Natural killer cell (primary cell): ENCODE measurements around the gene SH3GLB1. TPM values are rescaled to one million over a fixed set of nuclear protein-coding genes. Genes with fewer than 3 reads are reported as not detected.
"Not testable (repeated sequence)": the region's sequence is repeated elsewhere in the genome, so short reads cannot be mapped to it uniquely, and the experiment has no call there.

Experiments used
- ATAC-seq, 3 donors: fragments of 150-1000 bp in 2 of 3; fragments of 200-7000 bp in 1 of 3; cut with Tn5 transposase; 1 replicate in 1 of 3; 2 replicates in 2 of 3; pipeline ENCODE4 v1.10.0; 2021; ENCODE audit warnings: mild to moderate bottlenecking in 2 of 3, moderate library complexity in 2 of 3
- DNase-seq, 2 donors: peaks; one replicate each; pipeline versions ENCODE4 v3.0.0 to v3.0.0-alpha.2; 2013 to 2021; ENCODE audit warnings: mixed read lengths in 1 of 2
- H3K27ac ChIP-seq: one replicate; pipeline ENCODE4 v1.5.1; 2013; ENCODE audit warnings: mild to moderate bottlenecking, low read length
- H3K27me3 ChIP-seq: one replicate; pipeline ENCODE4 v1.6.1; 2013; ENCODE audit warnings: low read length; ENCODE audit not compliant: control insufficient read depth, insufficient read depth
- H3K36me3 ChIP-seq: one replicate; pipeline ENCODE4 v1.6.1; 2013; ENCODE audit warnings: low read length; ENCODE audit not compliant: control insufficient read depth, insufficient read depth
- H3K4me1 ChIP-seq: one replicate; pipeline ENCODE4 v1.6.1; 2013; ENCODE audit warnings: low read length; ENCODE audit not compliant: control insufficient read depth, insufficient read depth
- H3K4me3 ChIP-seq: one replicate; pipeline ENCODE4 v1.5.1; 2013; ENCODE audit warnings: low read length
- H3K9me3 ChIP-seq: one replicate; pipeline ENCODE4 v1.6.1; 2013; ENCODE audit warnings: low read length; ENCODE audit not compliant: control insufficient read depth, insufficient read depth
- H3K27ac Mint-ChIP-seq, 2 donors: one replicate each; pipeline ENCODE4 v1.8.0; 2022; ENCODE audit warnings: mild to moderate bottlenecking in 2 of 2, mixed read lengths in 2 of 2, moderate library complexity in 1 of 2
- H3K27me3 Mint-ChIP-seq, 2 donors: one replicate each; pipeline ENCODE4 v1.8.0; 2022; ENCODE audit warnings: low read depth in 2 of 2, mixed read lengths in 2 of 2
- H3K36me3 Mint-ChIP-seq: one replicate; pipeline ENCODE4 v1.8.0; 2022; ENCODE audit warnings: mixed read lengths
- H3K4me1 Mint-ChIP-seq, 2 donors: one replicate each; pipeline ENCODE4 v1.8.0; 2022; ENCODE audit warnings: mixed read lengths in 2 of 2
- H3K4me3 Mint-ChIP-seq: one replicate; pipeline ENCODE4 v1.8.0; 2022; ENCODE audit warnings: mild to moderate bottlenecking, moderate library complexity, mixed read lengths
- H3K9me3 Mint-ChIP-seq, 2 donors: one replicate each; pipeline ENCODE4 v1.8.0; 2022; ENCODE audit warnings: mixed read lengths in 2 of 2
- CTCF ChIP-seq: fragments of 200-600 bp; IDR thresholded peaks from one replicate; pipeline ENCODE4 v1.8.0; 2022; ENCODE audit warnings: antibody characterized with exemption
- WGBS: methylation state at CpG from one replicate; pipeline ENCODE4 v1.1.7; 2013; ENCODE audit warnings: missing lambda C conversion rate; ENCODE audit not compliant: insufficient coverage; 5-methylcytosine and 5-hydroxymethylcytosine counted together
- intact Hi-C: fragments of 100-400 bp; cut with micrococcal nuclease; formaldehyde crosslinking; loops from one replicate; pipeline ENCODE4 v1.14.2; 2022
- total RNA-seq, 4 donors: library from RNA; stranded (reverse); fragments of 120-200 nt in 1 of 4; gene quantifications; one replicate each; pipeline versions ENCODE4 v1.2.3 to v1.2.4, GENCODE V29; 2013 to 2022

The SH3GLB1 gene
- total RNA-seq, 3 donors from 2014 or later (not counting 1 experiment from before 2014, with no cell fraction given) = 98.1 to 114 (median 109) TPM

GRCh38 chr1:86701731-86702130 lies 2.6 kb upstream of the SH3GLB1 start:
- DNase-seq = no peak
- Histone ChIP-seq H3K27me3 (no peaks in the 10 kb centered on the region), H3K27ac (no peak overlapping the region), H3K9me3 (no peaks in the 10 kb centered on the region), H3K4me1 (no peaks in the 10 kb centered on the region), H3K4me3 (no peak overlapping the region), H3K36me3 (no peaks in the 10 kb centered on the region)
- ATAC-seq = no peak
- peak overlapping the region in 1 of 2 donors; percentile 99 for H3K27ac Mint-ChIP-seq
- intact Hi-C loops = loop anchor here (10.0 kb wide), 2 partner anchors 633 to 1983 kb away; partner anchors contain the start of gene PKN2
- no peak for TF ChIP-seq CTCF
- H3K4me3 Mint-ChIP-seq = peak overlapping the region; percentile 64
- H3K36me3 Mint-ChIP-seq = no peaks in the 10 kb centered on the region
- peaks cover 40 to 41% of the 10 kb centered on the region in 2 donors for H3K4me1 Mint-ChIP-seq
- H3K27me3 Mint-ChIP-seq = no peaks in the 10 kb centered on the region
- 88% methylated on average over 1 of the region's 1 CpG for WGBS
- H3K9me3 Mint-ChIP-seq = no peaks in the 10 kb centered on the region

GRCh38 chr1:86702954-86703494 lies 1.4 kb upstream of the SH3GLB1 start:
- H3K9me3 ChIP-seq, H3K4me1 ChIP-seq, ATAC-seq, H3K9me3 Mint-ChIP-seq, H3K4me3 ChIP-seq, H3K36me3 Mint-ChIP-seq, DNase-seq, H3K27me3 ChIP-seq, H3K36me3 ChIP-seq, H3K27me3 Mint-ChIP-seq: not testable (repeated sequence)
- Mint-ChIP-seq H3K4me1 (peaks cover 52 to 54% of the 10 kb centered on the region in 2 donors), H3K4me3 (peak overlapping the region; percentile 98), H3K27ac (peak overlapping the region; percentile 96 to 99)
- peak overlapping the region; percentile 92 for H3K27ac ChIP-seq
- WGBS = 100% methylated on average over 3 of the region's 5 CpGs
- intact Hi-C loops = loop anchor here (10.0 kb wide), 2 partner anchors 632 to 1982 kb away; partner anchors contain the start of gene PKN2

- Histone ChIP-seq H3K27ac (peak overlapping the region; percentile 92), H3K9me3 (no peaks in the 10 kb centered on the region), H3K4me1 (peaks cover 3% of the 10 kb centered on the region), H3K36me3 (no peaks in the 10 kb centered on the region), H3K27me3 (no peaks in the 10 kb centered on the region), H3K4me3 (peak overlapping the region; percentile 77)
- no peak for TF ChIP-seq CTCF
- Mint-ChIP-seq H3K9me3 (no peaks in the 10 kb centered on the region), H3K27ac (peak overlapping the region; percentile 96 to 99), H3K27me3 (no peaks in the 10 kb centered on the region), H3K36me3 (no peaks in the 10 kb centered on the region), H3K4me3 (peak overlapping the region; percentile 98), H3K4me1 (peaks cover 53 to 60% of the 10 kb centered on the region in 2 donors)
- intact Hi-C loops = loop anchor here (1.0 to 10.0 kb wide), 5 partner anchors 36 to 1981 kb away; partner anchors contain the start of genes HS2ST1, PKN2 and SELENOF
- DNase-seq (no peak), ATAC-seq (peak; percentile 27 to 53 (median 36))
- WGBS = 3% methylated on average over 34 of the region's 34 CpGs
Measured at GRCh38 chr1:86703696-86704457, 499 bp upstream of the SH3GLB1 start.

GRCh38 chr1:86704972-86705664 lies 742 bp downstream of the SH3GLB1 start:
- Mint-ChIP-seq H3K4me1 (peaks cover 61 to 70% of the 10 kb centered on the region in 2 donors), H3K36me3 (no peaks in the 10 kb centered on the region), H3K4me3 (peak overlapping the region; percentile 98), H3K27me3 (no peaks in the 10 kb centered on the region), H3K9me3 (no peaks in the 10 kb centered on the region), H3K27ac (peak overlapping the region; percentile 96 to 99)
- DNase-seq = peak; percentile 56 to 68
- peak overlapping the region; percentile 92 for H3K27ac ChIP-seq
- peak; percentile 34 to 53 (median 51) for ATAC-seq
- TF ChIP-seq CTCF = no peak
- no peaks in the 10 kb centered on the region for H3K9me3 ChIP-seq
- intact Hi-C loops = loop anchor here (1.0 to 10.0 kb wide), 6 partner anchors 35 to 1980 kb away; partner anchors contain the start of genes HS2ST1, ODF2L, PKN2 and SELENOF
- H3K27me3 ChIP-seq = no peaks in the 10 kb centered on the region
- H3K4me1 ChIP-seq = peaks cover 3% of the 10 kb centered on the region
- H3K36me3 ChIP-seq = no peaks in the 10 kb centered on the region
- 0% methylated on average over 40 of the region's 41 CpGs for WGBS
- H3K4me3 ChIP-seq = peak overlapping the region; percentile 77
